ENCODE measurements around the gene APH1B.

DNA sequence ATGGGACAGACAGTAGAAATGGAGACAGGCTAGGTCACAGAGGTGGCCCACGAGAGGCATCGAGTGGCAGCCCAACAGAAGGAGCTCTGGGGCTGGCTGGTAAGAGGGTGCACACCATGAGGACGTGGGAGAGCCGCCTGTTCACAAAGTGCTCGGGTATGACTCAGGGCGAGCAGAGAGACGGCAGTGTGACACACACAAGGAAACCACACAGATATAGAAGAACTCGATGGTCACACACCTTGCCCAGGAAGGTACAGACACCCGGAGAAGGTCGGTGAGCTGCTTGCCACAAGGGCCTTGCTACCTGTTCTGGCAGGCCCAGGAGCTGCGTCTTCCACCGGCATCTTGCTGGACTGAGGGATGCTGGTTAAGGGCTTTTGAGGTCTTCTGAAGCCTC, 54.1 kb downstream of the APH1B start:
- TF ChIP-seq, protein P1, sequence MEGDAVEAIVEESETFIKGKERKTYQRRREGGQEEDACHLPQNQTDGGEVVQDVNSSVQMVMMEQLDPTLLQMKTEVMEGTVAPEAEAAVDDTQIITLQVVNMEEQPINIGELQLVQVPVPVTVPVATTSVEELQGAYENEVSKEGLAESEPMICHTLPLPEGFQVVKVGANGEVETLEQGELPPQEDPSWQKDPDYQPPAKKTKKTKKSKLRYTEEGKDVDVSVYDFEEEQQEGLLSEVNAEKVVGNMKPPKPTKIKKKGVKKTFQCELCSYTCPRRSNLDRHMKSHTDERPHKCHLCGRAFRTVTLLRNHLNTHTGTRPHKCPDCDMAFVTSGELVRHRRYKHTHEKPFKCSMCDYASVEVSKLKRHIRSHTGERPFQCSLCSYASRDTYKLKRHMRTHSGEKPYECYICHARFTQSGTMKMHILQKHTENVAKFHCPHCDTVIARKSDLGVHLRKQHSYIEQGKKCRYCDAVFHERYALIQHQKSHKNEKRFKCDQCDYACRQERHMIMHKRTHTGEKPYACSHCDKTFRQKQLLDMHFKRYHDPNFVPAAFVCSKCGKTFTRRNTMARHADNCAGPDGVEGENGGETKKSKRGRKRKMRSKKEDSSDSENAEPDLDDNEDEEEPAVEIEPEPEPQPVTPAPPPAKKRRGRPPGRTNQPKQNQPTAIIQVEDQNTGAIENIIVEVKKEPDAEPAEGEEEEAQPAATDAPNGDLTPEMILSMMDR (IDR thresholded peaks at IDR 0.05): no peak
- no peak for TF ChIP-seq POLR2A (IDR thresholded peaks at IDR 0.05)

All from thyroid gland (tissue), 4 donors.